ENCODE data around the gene ZMIZ1. TPM values are rescaled to one million over a fixed set of nuclear protein-coding genes. Genes with fewer than 3 reads are reported as not detected.

The ZMIZ1 gene
- total RNA-seq, 1 donor from 2014 or later, result 67.6 TPM

- DNase-seq (ENCODE audit: low spot score), result no peak
- Mint-ChIP-seq H3K36me3 (ENCODE audit: low read depth) (peaks cover 60% of the 10 kb centered on the region), H3K27ac (peak overlapping the region; percentile 29), H3K4me1 (ENCODE audit: low read depth) (peaks cover 40% of the 10 kb centered on the region), H3K9me3 (no peaks in the 10 kb centered on the region), H3K27me3 (ENCODE audit: insufficient read depth) (no peaks in the 10 kb centered on the region), H3K4me3 (peak overlapping the region; percentile 26)
- intact Hi-C loops (cut with micrococcal nuclease), result no loop called here
Measured at GRCh38 chr10:79298403-79299244, 229.9 kb downstream of the ZMIZ1 start.

GRCh38 chr10:79299397-79300241, 230.9 kb downstream of the ZMIZ1 start:
- peaks cover 30% of the 10 kb centered on the region for H3K4me1 Mint-ChIP-seq (ENCODE audit: low read depth)
- H3K27me3 Mint-ChIP-seq (ENCODE audit: insufficient read depth), result no peaks in the 10 kb centered on the region
- peaks cover 57% of the 10 kb centered on the region for H3K36me3 Mint-ChIP-seq (ENCODE audit: low read depth)

DNA sequence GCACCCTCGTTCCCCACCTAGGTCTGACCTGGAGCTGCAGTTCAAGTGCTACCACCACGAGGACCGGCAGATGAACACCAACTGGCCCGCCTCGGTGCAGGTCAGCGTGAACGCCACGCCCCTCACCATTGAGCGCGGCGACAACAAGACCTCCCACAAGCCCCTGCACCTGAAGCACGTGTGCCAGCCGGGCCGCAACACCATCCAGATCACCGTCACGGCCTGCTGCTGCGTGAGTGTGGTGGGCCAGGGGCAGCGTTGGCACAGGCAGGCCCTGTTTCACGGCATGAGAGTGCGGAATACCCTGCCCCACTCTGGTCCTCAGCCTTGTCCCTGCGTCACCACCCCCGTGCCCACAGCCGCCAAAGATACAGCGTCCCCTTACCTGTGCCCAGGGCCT, 231.9 kb downstream of the ZMIZ1 start:
- Mint-ChIP-seq H3K36me3 (ENCODE audit: low read depth) (peaks cover 53% of the 10 kb centered on the region), H3K9me3 (no peaks in the 10 kb centered on the region), H3K27me3 (ENCODE audit: insufficient read depth) (no peaks in the 10 kb centered on the region), H3K27ac (no peak overlapping the region), H3K4me3 (no peak overlapping the region), H3K4me1 (ENCODE audit: low read depth) (peaks cover 20% of the 10 kb centered on the region)
- intact Hi-C loops (cut with micrococcal nuclease), result no loop called here
- DNase-seq (ENCODE audit: low spot score), result no peak

More at GRCh38 chr10:79299397-79300241, 230.9 kb downstream of the ZMIZ1 start:
- H3K9me3 Mint-ChIP-seq, result no peaks in the 10 kb centered on the region
- no peak overlapping the region for H3K4me3 Mint-ChIP-seq
- intact Hi-C loops (cut with micrococcal nuclease), result no loop called here
- H3K27ac Mint-ChIP-seq, result no peak overlapping the region
- no peak for DNase-seq (ENCODE audit: low spot score)

- H3K27ac Mint-ChIP-seq, result no peak overlapping the region
- H3K36me3 Mint-ChIP-seq (ENCODE audit: low read depth), result peaks cover 48% of the 10 kb centered on the region
Measured at GRCh38 chr10:79301754-79302530, 233.2 kb downstream of the ZMIZ1 start.

GRCh38 chr10:79303631-79304478, 235.1 kb downstream of the ZMIZ1 start:
- H3K36me3 Mint-ChIP-seq (ENCODE audit: low read depth), result peaks cover 44% of the 10 kb centered on the region
- intact Hi-C loops (cut with micrococcal nuclease), result no loop called here
- H3K4me3 Mint-ChIP-seq, result no peak overlapping the region
- H3K27ac Mint-ChIP-seq, result no peak overlapping the region
- peaks cover 13% of the 10 kb centered on the region for H3K4me1 Mint-ChIP-seq (ENCODE audit: low read depth)
- no peaks in the 10 kb centered on the region for H3K27me3 Mint-ChIP-seq (ENCODE audit: insufficient read depth)
- no peak for DNase-seq (ENCODE audit: low spot score)
- no peaks in the 10 kb centered on the region for H3K9me3 Mint-ChIP-seq

More at GRCh38 chr10:79301754-79302530, 233.2 kb downstream of the ZMIZ1 start:
- H3K9me3 Mint-ChIP-seq, result no peaks in the 10 kb centered on the region
- H3K27me3 Mint-ChIP-seq (ENCODE audit: insufficient read depth), result no peaks in the 10 kb centered on the region
- no peak for DNase-seq (ENCODE audit: low spot score)
- H3K4me3 Mint-ChIP-seq, result no peak overlapping the region
- peaks cover 15% of the 10 kb centered on the region for H3K4me1 Mint-ChIP-seq (ENCODE audit: low read depth)
- intact Hi-C loops (cut with micrococcal nuclease), result no loop called here

- no peaks in the 10 kb centered on the region for H3K9me3 Mint-ChIP-seq
- DNase-seq (ENCODE audit: low spot score), result no peak
- H3K27ac Mint-ChIP-seq, result no peak overlapping the region
- H3K27me3 Mint-ChIP-seq (ENCODE audit: insufficient read depth), result no peaks in the 10 kb centered on the region
- intact Hi-C loops (cut with micrococcal nuclease), result no loop called here
- peaks cover 6% of the 10 kb centered on the region for H3K4me1 Mint-ChIP-seq (ENCODE audit: low read depth)
- H3K36me3 Mint-ChIP-seq (ENCODE audit: low read depth), result peaks cover 46% of the 10 kb centered on the region
- no peak overlapping the region for H3K4me3 Mint-ChIP-seq
Measured at GRCh38 chr10:79304479-79305087, 235.8 kb downstream of the ZMIZ1 start.

DNA sequence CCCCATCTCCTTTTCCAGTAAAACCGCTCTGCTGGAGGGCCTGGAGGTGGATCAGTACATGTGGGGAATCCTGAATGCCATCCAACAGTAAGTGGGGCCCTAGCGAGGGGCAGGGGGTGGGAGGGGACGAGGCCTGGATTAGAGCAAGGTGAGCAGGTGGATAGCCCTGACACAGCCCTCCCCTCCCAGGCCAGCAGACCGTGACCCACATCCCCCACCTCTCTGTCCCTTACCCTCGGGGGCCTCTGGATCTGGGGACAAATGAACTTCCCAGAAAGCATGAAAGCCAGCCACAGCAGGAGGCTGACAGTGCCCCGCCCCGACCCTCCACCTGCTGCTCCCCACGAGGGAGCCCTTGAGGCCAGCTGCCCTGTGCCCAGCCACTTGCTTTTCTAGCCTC, 236.7 kb downstream of the ZMIZ1 start:
- Mint-ChIP-seq H3K27me3 (ENCODE audit: insufficient read depth) (no peaks in the 10 kb centered on the region), H3K4me1 (ENCODE audit: low read depth) (peaks cover 6% of the 10 kb centered on the region), H3K4me3 (no peak overlapping the region), H3K27ac (no peak overlapping the region), H3K9me3 (no peaks in the 10 kb centered on the region), H3K36me3 (ENCODE audit: low read depth) (peaks cover 39% of the 10 kb centered on the region)
- intact Hi-C loops (cut with micrococcal nuclease), result no loop called here
- no peak for DNase-seq (ENCODE audit: low spot score)

DNA sequence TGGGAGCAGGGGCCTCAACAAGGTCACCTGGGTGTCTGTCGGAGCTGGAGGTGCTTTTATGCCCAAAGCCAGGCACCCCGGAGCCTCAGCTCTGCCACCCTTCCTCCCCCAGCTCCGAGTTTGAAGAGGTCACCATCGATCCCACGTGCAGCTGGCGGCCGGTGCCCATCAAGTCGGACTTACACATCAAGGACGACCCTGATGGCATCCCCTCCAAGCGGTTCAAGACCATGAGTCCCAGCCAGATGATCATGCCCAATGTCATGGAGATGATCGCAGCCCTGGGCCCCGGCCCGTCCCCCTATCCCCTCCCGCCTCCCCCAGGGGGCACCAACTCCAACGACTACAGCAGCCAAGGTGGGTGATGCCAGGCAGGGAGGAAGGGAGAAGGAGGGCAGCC, 237.2 kb downstream of the ZMIZ1 start:
- H3K27ac Mint-ChIP-seq, result no peak overlapping the region
- no peaks in the 10 kb centered on the region for H3K9me3 Mint-ChIP-seq
- peaks cover 35% of the 10 kb centered on the region for H3K36me3 Mint-ChIP-seq (ENCODE audit: low read depth)

GRCh38 chr10:79306644-79307220, 238.0 kb downstream of the ZMIZ1 start:
- Mint-ChIP-seq H3K27me3 (ENCODE audit: insufficient read depth) (peaks cover 1% of the 10 kb centered on the region), H3K4me3 (no peak overlapping the region), H3K36me3 (ENCODE audit: low read depth) (peaks cover 29% of the 10 kb centered on the region), H3K27ac (no peak overlapping the region), H3K9me3 (no peaks in the 10 kb centered on the region), H3K4me1 (ENCODE audit: low read depth) (peaks cover 6% of the 10 kb centered on the region)
- DNase-seq (ENCODE audit: low spot score), result no peak
- intact Hi-C loops (cut with micrococcal nuclease), result no loop called here

More for the DNA sequence above, 237.2 kb downstream of the ZMIZ1 start:
- no peak for DNase-seq (ENCODE audit: low spot score)
- peaks cover 1% of the 10 kb centered on the region for H3K27me3 Mint-ChIP-seq (ENCODE audit: insufficient read depth)
- intact Hi-C loops (cut with micrococcal nuclease), result no loop called here
- no peak overlapping the region for H3K4me3 Mint-ChIP-seq
- H3K4me1 Mint-ChIP-seq (ENCODE audit: low read depth), result peaks cover 6% of the 10 kb centered on the region

GRCh38 chr10:79308016-79308415, 239.2 kb downstream of the ZMIZ1 start:
- H3K9me3 Mint-ChIP-seq, result no peaks in the 10 kb centered on the region
- no peak overlapping the region for H3K27ac Mint-ChIP-seq
- peaks cover 24% of the 10 kb centered on the region for H3K36me3 Mint-ChIP-seq (ENCODE audit: low read depth)
- intact Hi-C loops (cut with micrococcal nuclease), result no loop called here
- peaks cover 6% of the 10 kb centered on the region for H3K4me1 Mint-ChIP-seq (ENCODE audit: low read depth)
- no peak overlapping the region for H3K4me3 Mint-ChIP-seq
- peaks cover 1% of the 10 kb centered on the region for H3K27me3 Mint-ChIP-seq (ENCODE audit: insufficient read depth)
- DNase-seq (ENCODE audit: low spot score), result no peak

DNA sequence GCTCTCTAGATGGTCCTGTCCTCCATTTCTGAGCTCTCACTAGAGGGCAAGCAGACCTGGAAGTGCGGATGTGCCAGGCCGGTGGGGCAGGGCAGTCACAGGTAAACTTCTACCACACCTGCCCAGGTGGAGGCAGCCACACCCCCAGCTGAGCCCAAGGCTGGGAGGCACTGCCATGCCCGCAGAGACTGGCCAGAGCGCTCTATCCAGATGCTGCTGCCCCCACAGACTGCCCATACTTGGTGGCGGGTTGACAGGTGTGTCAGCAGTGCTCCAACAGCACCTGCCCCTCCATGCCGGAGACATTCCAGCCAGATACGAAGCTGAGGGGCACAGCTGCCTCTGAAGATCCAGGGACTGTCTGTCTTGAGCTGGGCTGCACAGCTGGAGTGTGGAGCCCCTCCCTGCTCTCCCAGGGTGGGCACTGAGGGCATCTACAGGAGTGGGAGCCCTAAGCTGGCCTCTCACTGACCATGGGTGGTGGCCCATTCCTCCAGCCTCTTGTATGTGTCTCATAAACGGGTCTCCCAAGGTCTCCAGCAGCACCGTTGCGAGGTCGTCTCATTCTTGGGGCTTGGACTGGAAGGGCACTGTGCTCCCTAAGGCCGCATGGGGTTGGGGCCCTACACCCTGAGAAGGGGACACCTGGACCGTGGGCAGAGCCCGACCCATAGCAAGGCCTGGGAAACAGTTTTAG, 240.4 kb downstream of the ZMIZ1 start:
- Mint-ChIP-seq H3K36me3 (ENCODE audit: low read depth) (peaks cover 27% of the 10 kb centered on the region), H3K27ac (peak overlapping the region; percentile 22), H3K4me3 (no peak overlapping the region), H3K4me1 (ENCODE audit: low read depth) (peaks cover 8% of the 10 kb centered on the region), H3K27me3 (ENCODE audit: insufficient read depth) (peaks cover 1% of the 10 kb centered on the region), H3K9me3 (no peaks in the 10 kb centered on the region)
- DNase-seq (ENCODE audit: low spot score), result no peak
- intact Hi-C loops (cut with micrococcal nuclease), result no loop called here
